K562 (cell line): ENCODE measurements around the gene SLC12A6. TPM values are rescaled to one million over a fixed set of nuclear protein-coding genes. Genes with fewer than 3 reads are reported as not detected.
A peak's percentile ranks its signal among the peaks of the same experiment; 100 is the strongest.

ENCODE experiments used
- BCL6 ChIP-seq: fragments of 250-450 bp; sonication (Bioruptor Pico); IDR thresholded peaks from 2 replicates; pipeline ENCODE4 v1.4.0; 2020
- CBFB ChIP-seq: sonication (generic); formaldehyde crosslinking; IDR thresholded peaks from 2 replicates; pipeline ENCODE4 v1.4.0; 2020; ENCODE audit warnings: mild to moderate bottlenecking, missing genetic modification reagents
- CLOCK ChIP-seq: fragments of 250-450 bp; sonication (Bioruptor Pico); IDR thresholded peaks from 2 replicates; pipeline ENCODE4 v1.4.0; 2020; ENCODE audit warnings: mild to moderate bottlenecking, moderate library complexity, borderline replicate concordance
- E2F5 ChIP-seq: sonication (generic); formaldehyde crosslinking; IDR thresholded peaks from 2 replicates; pipeline ENCODE4 v1.8.0; 2022; ENCODE audit warnings: mild to moderate bottlenecking, missing genetic modification reagents
- E2F6 ChIP-seq, 2 experiments: IDR thresholded peaks; 2 replicates each; pipeline ENCODE4 v1.6.1; 2011; ENCODE audit warnings: borderline replicate concordance in 1 of 2, control low read depth in 1 of 2, low read depth in 1 of 2, low read length in 1 of 2, mild to moderate bottlenecking in 1 of 2, mixed read lengths in 1 of 2, moderate library complexity in 1 of 2; ENCODE audit not compliant: insufficient read depth in 1 of 2, insufficient read length in 1 of 2, poor library complexity in 1 of 2, severe bottlenecking in 1 of 2; ENCODE audit errors: extremely low read depth in 1 of 2
- GTF2E2 ChIP-seq: fragments of 200-800 bp; sonication (Bioruptor generic); IDR thresholded peaks from 2 replicates; pipeline ENCODE4 v1.6.1; 2016; ENCODE audit warnings: missing genetic modification characterization, missing compliant biosample characterization
- RB1 ChIP-seq: fragments of 450-650 bp; IDR thresholded peaks from 2 replicates; pipeline ENCODE4 v1.6.1; 2017; ENCODE audit warnings: low read depth, mild to moderate bottlenecking
- SP1 ChIP-seq: sonication (generic); formaldehyde crosslinking; IDR thresholded peaks from 2 replicates; pipeline ENCODE4 v1.8.1; 2022; ENCODE audit warnings: mild to moderate bottlenecking, missing genetic modification reagents
- SRSF9 ChIP-seq: fragments of 200-400 bp; formaldehyde crosslinking; IDR thresholded peaks from 2 replicates; pipeline ENCODE4 v1.6.1; 2017; ENCODE audit warnings: low read depth, low read length, borderline replicate concordance
- STAG1 ChIP-seq: sonication (generic); formaldehyde crosslinking; IDR thresholded peaks from 2 replicates; pipeline ENCODE4 v1.5.0; 2020; ENCODE audit warnings: missing genetic modification reagents, borderline replicate concordance
- STAT5B ChIP-seq: fragments of 250-450 bp; sonication (Bioruptor Pico); IDR thresholded peaks from 2 replicates; pipeline ENCODE4 v1.8.0; 2021; ENCODE audit warnings: mild to moderate bottlenecking, inconsistent platforms
- ZBTB49 ChIP-seq: sonication (generic); formaldehyde crosslinking; IDR thresholded peaks from 2 replicates; pipeline ENCODE4 v1.8.0; 2022; ENCODE audit warnings: missing genetic modification reagents, mild to moderate bottlenecking, borderline replicate concordance
- ZNF280B ChIP-seq: fragments of 250-450 bp; sonication (Bioruptor Pico); IDR thresholded peaks from 2 replicates; pipeline ENCODE4 v1.5.1; 2021; ENCODE audit warnings: mild to moderate bottlenecking
- ZNF445 ChIP-seq: fragments of 250-450 bp; sonication (Bioruptor Pico); IDR thresholded peaks from 2 replicates; pipeline ENCODE4 v1.4.0; 2020; ENCODE audit warnings: low read depth, mild to moderate bottlenecking, moderate library complexity
- ZNF77 ChIP-seq: fragments of 250-450 bp; sonication (Bioruptor Pico); IDR thresholded peaks from 2 replicates; pipeline ENCODE4 v1.5.0; 2020
- ZNF785 ChIP-seq: fragments of 250-450 bp; sonication (Bioruptor Pico); IDR thresholded peaks from 2 replicates; pipeline ENCODE4 v1.4.0; 2020; ENCODE audit warnings: mild to moderate bottlenecking
- polyA plus RNA-seq, 8 experiments: library from polyadenylated mRNA; depleted of rRNA in 4 of 8; stranded (reverse) in 5 of 8; unstranded in 3 of 8; fragments of >200 nt; fragmentation: Nextera tagmentation in 2 of 8; fragmentation: Illumina TruSeq in 1 of 8; extraction: Ambion mirVana in 2 of 8; extraction: Trizol in 1 of 8; gene quantifications; 2 replicates each; pipeline versions ENCODE4 v1.2.1 to v1.2.3, GENCODE V29; 2011 to 2014; ENCODE audit warnings: inconsistent platforms in 1 of 8, missing spikeins in 1 of 8
- total RNA-seq, 7 experiments: library from RNA; depleted of rRNA in 6 of 7; stranded (reverse); fragments of >200 nt in 6 of 7; fragmentation: Illumina TruSeq in 2 of 7; extraction: Trizol in 2 of 7; gene quantifications; 2 replicates each; pipeline versions ENCODE4 v1.2.1 to v1.2.3, GENCODE V29; 2011 to 2021; ENCODE audit warnings: low replicate concordance in 1 of 7
- TF ChIP-seq, protein P1 (sequence below): sonication (generic); formaldehyde crosslinking; IDR thresholded peaks from 2 replicates; pipeline ENCODE4 v1.8.0; 2023; ENCODE audit warnings: mild to moderate bottlenecking, missing genetic modification reagents

SLC12A6 gene
- total and polyA plus RNA-seq, 9 of the 15 experiments (the other 6 are each of a cell fraction or from before 2014, with no cell fraction given) = 1.4 to 16.4 (median 6.7) TPM

- TF ChIP-seq, protein P1, sequence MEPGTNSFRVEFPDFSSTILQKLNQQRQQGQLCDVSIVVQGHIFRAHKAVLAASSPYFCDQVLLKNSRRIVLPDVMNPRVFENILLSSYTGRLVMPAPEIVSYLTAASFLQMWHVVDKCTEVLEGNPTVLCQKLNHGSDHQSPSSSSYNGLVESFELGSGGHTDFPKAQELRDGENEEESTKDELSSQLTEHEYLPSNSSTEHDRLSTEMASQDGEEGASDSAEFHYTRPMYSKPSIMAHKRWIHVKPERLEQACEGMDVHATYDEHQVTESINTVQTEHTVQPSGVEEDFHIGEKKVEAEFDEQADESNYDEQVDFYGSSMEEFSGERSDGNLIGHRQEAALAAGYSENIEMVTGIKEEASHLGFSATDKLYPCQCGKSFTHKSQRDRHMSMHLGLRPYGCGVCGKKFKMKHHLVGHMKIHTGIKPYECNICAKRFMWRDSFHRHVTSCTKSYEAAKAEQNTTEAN (CRISPR knock-in tag) = no peak
- TF ChIP-seq STAG1 (CRISPR knock-in tag) (no peak), RB1 (peak; percentile 89), STAT5B (CRISPR knock-in tag) (no peak), ZNF77 (CRISPR knock-in tag) (no peak), E2F6 (IDR thresholded peaks at IDR 0.05; ENCODE audit: borderline replicate concordance in 1 of 2, extremely low read depth in 1 of 2, insufficient read depth in 1 of 2, insufficient read length in 1 of 2, low read depth in 1 of 2, low read length in 1 of 2, poor library complexity in 1 of 2, severe bottlenecking in 1 of 2) (peak; percentile 29 to 50), BCL6 (CRISPR knock-in tag) (no peak), CBFB (CRISPR knock-in tag) (no peak), ZBTB49 (no peak), ZNF785 (CRISPR knock-in tag) (no peak), SP1 (CRISPR knock-in tag) (peak; percentile 45; the same call in 1 of the 2 replicates), ZNF280B (no peak), ZNF445 (no peak), CLOCK (CRISPR knock-in tag) (no peak), GTF2E2 (tag) (0 out of 2 replicates have a peak, but pooled peaks have one; percentile 40), E2F5 (CRISPR knock-in tag) (no peak), SRSF9 (no peak)
Observed at GRCh38 chr15:34337557-34338306, at the start of gene SLC12A6 (continued).
